Stimulated activated CD4-positive, alpha-beta T cell treated with anti-CD3 and anti-CD28 coated beads, Interleukin-12 subunit alpha, Interleukin-12 subunit beta, amount 100 ng/mL, for 24 hours (primary cell): ENCODE results near the gene GLOD4.
A peak's percentile ranks its signal among the peaks of the same experiment; 100 is the strongest.
"Not testable (repeated sequence)": the region's sequence is repeated elsewhere in the genome, so short reads cannot be mapped to it uniquely, and the experiment has no call there.

ENCODE experiments used
- DNase-seq, 2 experiments: peaks; one replicate each; pipeline ENCODE4 v3.0.0-alpha.2; 2020; ENCODE audit warnings: low read depth in 2 of 2

Gene GLOD4

DNA sequence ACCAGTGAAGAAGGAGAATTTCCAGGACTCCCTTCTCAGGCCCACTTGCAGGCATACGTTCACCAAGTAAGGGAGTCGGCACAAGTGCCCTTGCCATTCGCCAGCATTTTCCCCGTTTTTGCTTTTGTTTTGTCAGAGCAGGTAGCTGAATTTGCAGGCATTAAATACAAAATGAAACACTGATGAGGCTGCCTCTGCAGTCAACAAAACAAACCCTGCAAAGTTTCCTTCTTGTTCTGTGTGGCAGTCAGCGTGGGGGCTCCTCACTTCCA is 7.8 kb downstream of the GLOD4 start:
- DNase-seq, result no peak

DNA sequence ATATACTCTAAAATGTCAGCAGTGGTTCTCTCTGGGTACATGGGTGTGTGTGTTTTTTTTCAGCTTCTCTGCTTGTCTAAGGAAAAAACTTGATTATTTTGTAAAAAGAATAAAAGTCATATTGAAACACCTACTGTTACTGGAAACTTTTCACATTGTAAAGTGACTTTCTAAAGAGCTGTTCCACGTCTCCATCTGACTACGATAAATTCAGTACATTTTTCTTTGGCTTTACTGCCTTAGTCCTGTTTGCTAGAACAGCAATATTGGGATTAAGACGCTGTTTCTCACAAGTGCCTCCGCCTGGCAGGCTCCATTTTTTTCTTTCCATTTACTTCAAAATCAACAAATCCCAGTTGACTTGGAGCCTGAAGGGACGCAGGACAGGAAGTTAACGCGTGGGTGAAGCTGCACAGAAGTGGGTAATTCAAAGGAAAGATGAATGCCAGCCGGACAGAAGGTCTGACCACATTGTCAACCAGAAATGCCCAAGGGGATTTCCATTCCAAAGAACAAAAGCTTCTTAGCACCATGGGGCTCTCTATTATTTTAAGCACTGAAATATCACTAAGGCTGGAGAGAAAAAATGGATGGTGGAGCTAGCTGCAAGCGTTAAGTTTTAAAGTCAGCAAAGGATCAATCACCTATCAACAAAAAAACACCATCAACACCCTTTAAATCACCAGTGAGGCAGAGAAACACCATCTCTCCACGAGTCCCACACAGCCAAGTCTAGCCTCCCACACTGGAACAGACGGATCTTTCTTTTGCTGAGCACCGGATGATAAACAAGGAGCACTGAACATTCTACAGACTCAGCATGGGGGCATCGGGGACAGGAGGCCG is 8.4 kb downstream of the GLOD4 start:
- DNase-seq, result no peak

DNA sequence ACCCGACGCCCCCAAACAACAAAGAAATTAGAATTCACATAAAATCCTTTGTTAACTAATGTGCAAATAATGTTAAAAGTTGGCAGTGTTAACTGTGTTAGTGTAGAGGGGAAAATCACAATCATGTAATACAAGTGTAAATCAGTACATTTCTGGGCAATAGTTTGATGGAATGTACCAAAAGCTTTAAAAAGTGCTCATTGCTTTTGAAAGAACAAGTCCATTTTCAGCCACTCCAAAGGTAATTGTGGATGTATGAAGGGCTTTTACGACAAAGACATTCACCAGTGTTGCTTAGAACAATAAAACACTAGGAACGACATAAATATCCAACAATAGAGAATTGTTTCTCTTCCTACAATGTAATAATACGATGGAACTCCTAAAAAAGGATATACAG is 9.1 kb downstream of the GLOD4 start:
- no peak for DNase-seq

DNA sequence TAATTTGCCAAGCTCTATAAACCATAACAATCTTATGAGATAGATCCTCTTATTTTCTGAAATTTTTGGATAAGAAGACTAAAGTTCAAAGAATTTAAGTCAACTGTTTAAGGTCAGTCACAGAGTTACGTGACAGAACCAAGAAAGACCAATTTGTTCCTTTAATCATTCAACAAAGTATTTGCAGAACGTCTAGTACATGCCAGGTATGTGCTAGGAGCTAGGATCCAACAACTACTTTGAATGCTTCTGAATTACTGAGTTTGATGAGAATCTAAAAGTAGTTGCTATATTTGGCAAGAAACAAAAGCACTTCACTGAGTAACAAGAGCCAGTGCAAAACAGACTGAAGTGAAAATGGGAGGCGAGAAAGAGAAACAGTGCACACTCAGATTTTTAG is 15.0 kb downstream of the GLOD4 start:
- DNase-seq, result no peak

GRCh38 chr17:760371-760770 is 21.7 kb downstream of the GLOD4 start:
- no peak for DNase-seq

DNA sequence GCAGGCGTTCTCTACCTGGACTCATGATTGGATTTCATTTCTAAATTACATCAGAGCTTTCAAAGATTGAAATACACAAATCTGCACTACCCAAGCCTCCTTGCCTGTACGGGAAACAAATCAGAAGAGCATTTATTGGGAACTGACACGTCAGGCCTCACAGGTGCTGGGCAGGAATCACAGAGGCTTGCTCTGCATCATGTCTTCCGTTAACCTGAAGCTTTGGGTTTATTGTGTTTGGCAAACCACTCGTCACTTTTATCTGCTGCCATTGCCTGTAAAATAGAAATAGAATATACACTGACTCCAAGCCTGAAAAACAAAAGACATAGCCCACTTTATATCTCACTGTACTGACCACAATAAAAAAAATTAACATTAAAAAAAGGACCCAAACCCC is 22.1 kb downstream of the GLOD4 start:
- DNase-seq, result no peak

DNA sequence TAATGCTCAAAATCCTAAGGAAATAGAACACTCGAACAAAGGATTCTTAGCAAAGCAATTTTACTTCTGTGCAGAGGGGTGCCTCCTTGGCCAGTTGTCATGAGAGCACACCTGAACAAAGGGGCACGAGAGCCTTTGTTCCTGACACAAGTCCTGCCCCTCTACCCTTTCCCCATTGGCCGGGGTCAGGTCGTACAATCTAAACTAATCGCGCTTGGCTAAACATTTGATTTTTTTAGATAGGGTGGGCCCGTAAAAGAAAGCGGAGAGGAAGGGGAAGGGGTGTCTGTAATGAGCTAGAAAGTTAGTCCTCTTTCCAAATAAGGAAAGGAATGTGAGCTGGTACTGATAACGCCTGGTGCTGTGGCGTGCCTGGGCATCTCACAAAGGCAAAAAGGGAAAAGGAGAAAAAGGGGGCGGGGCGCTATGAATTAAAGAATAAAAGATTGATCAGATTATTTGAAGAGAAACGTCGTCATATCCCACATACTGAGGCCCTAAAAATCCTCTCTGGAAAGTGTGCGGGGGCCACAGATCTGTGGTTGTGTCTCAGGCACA is 26.0 kb downstream of the GLOD4 start:
- not testable (repeated sequence) for DNase-seq

GRCh38 chr17:755319-755961 is 26.6 kb downstream of the GLOD4 start:
- not testable (repeated sequence) for DNase-seq

- DNase-seq, result no peak
Measured at GRCh38 chr17:753418-753817, 28.7 kb downstream of the GLOD4 start.

- DNase-seq, result peak in 1 of 2 experiments; percentile 28
Measured at GRCh38 chr17:752620-753219, 29.4 kb downstream of the GLOD4 start.

- DNase-seq, result peak; percentile 95 to 98
Measured at GRCh38 chr17:752002-752619, 30.0 kb downstream of the GLOD4 start, which contains the start of gene GEMIN4. GEMIN4 (minus strand) TSS chr17:752264; CDS start chr17:752142, 122 bp downstream.

- DNase-seq, result peak; percentile 30 to 38
Measured at GRCh38 chr17:751269-752001, 30.6 kb downstream of the GLOD4 start.

GRCh38 chr17:750431-751037 is 31.5 kb downstream of the GLOD4 start:
- no peak for DNase-seq

DNA sequence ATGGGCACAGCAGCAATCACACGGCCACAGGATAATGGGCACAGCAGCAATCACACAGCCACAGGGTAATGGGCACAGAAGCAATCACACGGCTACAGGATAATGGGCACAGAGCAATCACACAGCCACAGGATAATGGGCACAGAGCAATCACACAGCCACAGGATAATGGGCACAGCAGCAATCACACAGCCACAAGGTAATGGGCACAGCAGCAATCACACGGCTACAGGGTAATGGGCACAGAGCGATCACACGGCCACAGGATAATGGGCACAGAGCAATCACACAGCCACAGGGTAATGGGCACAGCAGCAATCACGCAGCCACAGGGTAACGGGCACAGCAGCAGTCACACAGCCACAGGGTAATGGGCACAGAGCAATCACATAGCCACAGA is 32.7 kb downstream of the GLOD4 start:
- not testable (repeated sequence) for DNase-seq

DNA sequence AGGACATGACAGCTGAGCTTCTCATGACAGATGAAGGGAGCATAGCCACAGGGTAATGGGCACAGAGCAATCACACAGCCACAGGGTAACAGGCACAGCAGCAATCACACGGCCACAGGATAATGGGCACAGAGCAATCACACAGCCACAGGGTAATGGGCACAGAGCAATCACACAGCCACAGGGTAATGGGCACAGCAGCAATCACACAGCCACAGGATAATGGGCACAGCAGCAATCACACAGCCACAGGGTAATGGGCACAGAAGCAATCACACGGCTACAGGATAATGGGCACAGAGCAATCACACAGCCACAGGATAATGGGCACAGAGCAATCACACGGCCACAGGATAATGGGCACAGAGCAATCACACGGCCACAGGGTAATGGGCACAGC is 33.5 kb downstream of the GLOD4 start:
- not testable (repeated sequence) for DNase-seq

- no peak for DNase-seq
Measured at GRCh38 chr17:746783-747629, 35.1 kb downstream of the GLOD4 start.

- DNase-seq, result no peak
Measured at GRCh38 chr17:746181-746580, 35.9 kb downstream of the GLOD4 start.

DNA sequence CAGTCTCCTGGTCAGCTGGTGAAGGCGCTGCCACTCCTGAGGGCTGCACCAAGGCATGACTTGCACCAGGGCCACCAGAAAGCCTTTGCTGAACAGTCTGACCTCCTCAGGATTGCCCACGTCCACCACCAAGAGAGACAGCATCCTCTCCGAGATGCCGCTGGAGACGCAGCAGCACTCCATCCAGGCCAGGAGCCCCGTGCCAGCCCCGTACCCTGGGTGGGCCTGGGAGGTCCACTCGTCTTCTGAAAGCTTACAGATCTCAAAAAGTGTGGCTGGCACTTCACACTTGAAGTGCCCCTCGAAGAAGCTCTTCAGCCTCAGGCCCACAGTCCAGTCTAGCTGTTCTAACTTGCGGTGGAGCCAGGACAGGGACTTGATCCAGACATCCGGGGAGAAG is 36.7 kb downstream of the GLOD4 start:
- no peak for DNase-seq

DNA sequence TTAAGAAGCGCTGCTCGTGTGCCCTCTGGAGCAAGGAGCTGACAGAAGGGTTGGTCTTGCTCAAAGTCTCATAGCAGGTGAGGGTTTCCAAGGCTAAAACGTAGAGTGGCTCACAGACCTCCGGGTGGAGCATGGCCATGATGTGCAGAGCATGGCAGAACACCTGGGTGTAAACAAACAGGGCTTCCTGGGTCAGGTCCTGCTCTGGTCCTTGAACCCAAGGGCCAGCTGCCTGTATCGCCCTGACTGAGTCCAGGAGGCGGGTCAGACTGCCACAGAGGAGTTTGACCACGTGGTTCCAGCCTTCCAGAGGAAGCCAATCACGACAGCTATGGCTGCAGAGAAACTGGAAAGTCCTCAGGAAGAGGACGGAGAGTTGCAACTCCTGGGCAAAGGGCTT is 37.1 kb downstream of the GLOD4 start:
- no peak for DNase-seq

GRCh38 chr17:743139-743538 is 38.9 kb downstream of the GLOD4 start:
- no peak for DNase-seq
